NCI-H1694 (cell line): Measurements from ENCODE around the gene C1QA.
"Not testable (repeated sequence)": the region's sequence is repeated elsewhere in the genome, so short reads cannot be mapped to it uniquely, and the experiment has no call there.

ENCODE experiments used
- DNase-seq: peaks from one replicate; lab custom pipeline; 2025; lab: John Stamatoyannopoulos, UW

C1QA gene

GRCh38 chr1:22641247-22641646 lies 4.8 kb downstream of the C1QA start:
- no peak for DNase-seq

- peak; percentile 28 for DNase-seq
Observed at GRCh38 chr1:22641906-22642636, 5.6 kb downstream of the C1QA start.

DNA sequence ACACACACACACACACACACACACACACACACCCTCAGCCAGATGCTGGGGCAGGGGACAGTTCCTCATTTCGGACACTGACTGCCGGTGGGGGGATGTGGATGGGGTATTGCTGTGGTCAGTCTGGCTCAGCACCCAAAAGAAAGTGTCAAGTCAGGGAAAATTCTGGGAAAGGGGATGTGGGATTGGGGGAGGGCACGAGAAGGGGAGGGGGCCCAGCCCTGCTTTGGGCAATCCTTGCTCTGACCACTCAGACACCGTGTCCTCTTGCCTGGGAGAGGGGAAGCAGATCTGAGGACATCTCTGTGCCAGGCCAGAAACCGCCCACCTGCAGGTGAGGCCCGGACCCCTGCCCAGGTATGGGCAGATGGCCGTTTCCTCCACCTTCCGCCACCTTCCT lies 7.0 kb downstream of the C1QA start, which contains the start of gene C1QC:
Gene C1QC, plus strand, starts transcription at position 253 of the 400 bp plus-strand sequence. CDS start 391 bp downstream, outside the sequence.
- no peak for DNase-seq

- no peak for DNase-seq
Observed at GRCh38 chr1:22643928-22644327, 7.5 kb downstream of the C1QA start.

- DNase-seq, result no peak
Observed at GRCh38 chr1:22645931-22646330, 9.5 kb downstream of the C1QA start.

DNA sequence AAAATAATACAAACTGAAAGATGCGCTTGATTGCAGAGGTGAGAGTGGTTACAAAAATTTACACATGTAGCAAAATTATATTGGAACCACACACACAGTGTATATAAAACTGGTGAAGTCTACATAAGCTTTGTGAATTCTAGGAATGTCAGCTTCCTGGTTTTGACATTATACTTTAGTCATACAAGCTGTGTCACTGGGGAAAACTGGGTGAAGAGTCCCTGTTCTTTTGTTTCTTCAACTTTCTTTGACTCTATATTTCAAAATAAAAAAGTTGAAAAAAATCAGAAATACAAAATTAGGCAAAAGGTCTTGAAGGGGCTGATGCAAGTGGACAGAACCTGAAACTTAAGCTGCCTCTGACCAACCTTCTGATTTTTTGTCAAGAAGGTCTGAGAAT lies 10.0 kb downstream of the C1QA start:
- no peak for DNase-seq

DNA sequence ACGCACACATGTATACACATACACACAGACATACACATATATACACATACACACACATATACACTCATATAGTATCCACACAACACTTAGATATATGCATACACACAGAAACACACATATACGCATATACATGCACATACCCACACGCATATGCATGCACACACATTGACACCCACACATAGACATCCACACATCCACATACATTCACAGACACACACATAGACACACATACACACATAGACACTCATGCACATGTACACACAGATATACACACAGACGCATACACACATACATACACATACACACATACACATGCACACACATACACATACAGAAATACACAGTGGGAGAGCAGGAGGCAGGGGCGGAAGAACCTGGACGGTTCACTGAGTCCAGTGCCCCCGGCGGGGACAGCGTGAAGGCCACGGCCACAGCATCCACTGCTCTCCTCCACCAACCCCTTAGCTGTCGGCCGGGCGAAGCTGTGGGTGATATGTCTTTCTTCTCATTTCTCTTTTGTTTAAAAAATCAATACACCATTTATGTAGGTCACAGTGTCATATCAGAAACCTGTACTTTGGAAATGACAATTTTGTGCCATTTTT lies 13.8 kb downstream of the C1QA start:
- no peak for DNase-seq

- no peak for DNase-seq
Observed at GRCh38 chr1:22651941-22652856, 15.8 kb downstream of the C1QA start.

DNA sequence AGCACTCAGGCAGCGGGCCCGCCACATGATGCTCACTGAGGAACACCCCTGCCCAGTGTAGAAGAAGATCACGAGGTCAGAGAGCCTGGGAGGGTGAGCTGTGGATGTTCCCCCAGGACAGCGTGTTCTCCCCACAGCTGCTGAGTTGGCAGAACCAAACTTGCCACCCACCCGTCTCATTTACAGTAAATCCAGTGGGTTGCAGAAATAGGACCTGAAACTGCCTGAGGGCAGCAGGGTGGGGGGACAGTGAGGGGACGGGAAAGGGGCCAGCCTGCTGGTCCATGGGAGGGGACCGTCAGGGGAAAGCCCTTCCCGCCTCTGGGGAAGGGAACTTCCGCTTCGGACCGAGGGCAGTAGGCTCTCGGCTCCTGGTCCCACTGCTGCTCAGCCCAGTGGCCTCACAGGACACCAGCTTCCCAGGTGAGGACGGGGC lies 16.5 kb downstream of the C1QA start, which contains the start of gene C1QB:
Gene C1QB, plus strand, starts transcription at position 356 of the 436 bp plus-strand sequence. CDS start 6,227 bp downstream, outside the sequence.
- no peak for DNase-seq

DNA sequence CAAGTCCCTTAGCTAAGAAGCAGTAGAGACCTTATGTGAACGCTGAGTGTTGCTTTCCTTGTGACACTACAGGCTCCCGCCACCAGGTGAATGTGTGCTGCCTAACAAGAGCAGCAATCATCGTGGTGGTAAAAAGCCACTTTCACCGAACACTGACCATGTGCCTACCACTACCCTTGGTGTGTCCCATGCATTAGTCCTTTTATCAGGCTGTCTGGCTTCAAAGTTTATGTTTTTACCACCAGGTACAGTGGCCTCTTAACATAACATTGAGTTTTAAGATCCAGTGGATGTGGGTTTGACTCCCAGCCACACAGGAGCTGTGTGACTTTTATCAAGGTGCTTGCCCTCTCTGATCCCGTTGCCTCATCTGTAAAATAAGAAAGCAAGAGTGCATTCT lies 18.3 kb downstream of the C1QA start:
- DNase-seq, result no peak

DNA sequence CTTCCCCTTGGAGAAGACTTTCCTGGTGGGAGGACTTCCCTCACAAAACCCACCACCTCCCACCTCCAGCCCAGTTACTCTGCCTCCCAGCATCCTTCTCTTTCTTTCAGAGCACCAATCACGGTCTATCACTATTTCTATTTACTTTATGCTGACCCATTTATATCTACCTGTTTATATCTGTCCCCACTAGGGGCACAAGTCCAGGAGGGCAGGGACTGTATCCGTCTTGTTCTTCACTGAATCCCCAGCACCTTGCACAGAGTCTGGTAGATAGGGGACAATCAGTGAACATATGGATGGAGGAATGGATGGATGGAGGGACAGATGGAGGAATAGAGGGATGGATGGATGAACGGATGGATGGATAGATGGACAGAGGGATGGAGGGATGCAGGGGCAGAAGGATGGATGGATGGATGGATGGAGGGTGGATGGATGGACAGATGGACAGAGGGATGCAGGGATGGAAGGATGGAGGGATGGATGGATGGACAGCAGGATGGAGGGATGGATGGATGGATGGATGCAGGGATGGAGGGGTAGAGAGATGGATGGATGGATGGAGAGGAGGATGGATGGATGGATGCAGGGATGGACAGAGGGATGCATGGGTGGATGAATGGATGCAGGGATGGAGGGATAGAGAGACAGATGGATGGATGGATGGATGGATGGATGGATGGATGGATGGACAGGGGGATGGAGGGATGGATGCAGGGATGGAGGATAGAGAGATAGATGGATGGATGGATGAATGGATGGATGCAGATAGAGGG lies 22.1 kb downstream of the C1QA start:
- DNase-seq, result no peak

- no peak for DNase-seq
Observed at GRCh38 chr1:22660716-22661241, 24.4 kb downstream of the C1QA start.

DNA sequence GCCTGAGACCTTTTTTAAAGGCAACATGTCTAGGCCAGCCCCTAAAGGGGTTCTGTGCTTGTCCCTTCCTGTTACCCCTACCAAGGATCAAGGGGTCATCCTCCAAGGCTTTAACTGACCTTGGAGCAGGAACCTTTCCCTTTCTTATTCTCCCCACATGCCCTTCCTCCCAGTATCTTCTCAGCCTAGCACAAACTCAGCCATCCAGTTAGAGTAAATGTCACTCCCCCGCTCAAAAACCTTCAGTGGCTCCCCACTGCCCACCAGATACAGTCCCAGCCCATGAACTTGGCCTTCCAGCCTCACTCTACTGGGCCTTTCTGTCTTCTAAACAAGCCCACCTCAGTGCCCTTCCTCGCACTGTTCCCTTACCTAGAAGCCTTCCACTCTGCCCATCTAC lies 25.5 kb downstream of the C1QA start:
- DNase-seq, result no peak

DNA sequence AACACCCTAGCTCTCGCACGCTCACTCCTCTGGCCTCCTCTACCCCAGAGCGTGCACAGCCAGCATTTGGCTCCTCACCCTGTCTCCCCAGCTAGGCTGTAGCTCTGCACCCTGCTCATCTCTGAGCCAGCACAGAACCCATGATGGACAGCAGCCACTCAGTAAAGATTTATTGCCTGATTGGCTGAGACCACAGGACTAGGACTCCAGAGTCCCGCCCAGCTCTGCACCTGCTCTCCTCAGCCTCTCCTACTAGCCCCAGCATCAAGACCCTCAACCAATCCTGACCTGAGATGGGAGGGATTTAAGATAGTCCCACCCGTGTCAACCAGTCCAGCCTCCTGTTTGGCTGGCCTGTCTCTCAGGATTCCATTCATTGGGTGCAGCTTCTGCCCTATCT lies 25.9 kb downstream of the C1QA start:
- DNase-seq, result no peak

DNA sequence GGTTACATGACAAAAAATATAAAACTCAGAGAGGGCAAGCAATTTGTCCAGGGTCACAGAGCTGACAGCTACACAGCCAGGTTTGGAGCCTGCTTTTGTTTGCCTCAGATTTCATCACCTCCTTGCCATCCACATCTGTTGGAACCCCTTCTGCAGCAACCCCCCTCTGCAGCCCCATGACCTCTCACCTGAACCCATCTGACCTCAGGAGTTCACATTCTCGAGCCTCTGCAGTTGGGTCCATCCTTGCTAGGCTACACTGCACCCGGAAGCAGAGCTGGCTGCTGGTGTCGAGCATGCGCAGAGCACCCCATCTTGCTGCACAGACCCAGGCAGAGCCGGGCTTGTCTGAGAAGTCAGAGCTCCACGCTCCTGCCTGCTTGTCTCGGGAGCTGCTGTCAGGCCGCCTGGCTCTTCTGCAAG lies 26.6 kb downstream of the C1QA start:
- DNase-seq, result no peak

DNA sequence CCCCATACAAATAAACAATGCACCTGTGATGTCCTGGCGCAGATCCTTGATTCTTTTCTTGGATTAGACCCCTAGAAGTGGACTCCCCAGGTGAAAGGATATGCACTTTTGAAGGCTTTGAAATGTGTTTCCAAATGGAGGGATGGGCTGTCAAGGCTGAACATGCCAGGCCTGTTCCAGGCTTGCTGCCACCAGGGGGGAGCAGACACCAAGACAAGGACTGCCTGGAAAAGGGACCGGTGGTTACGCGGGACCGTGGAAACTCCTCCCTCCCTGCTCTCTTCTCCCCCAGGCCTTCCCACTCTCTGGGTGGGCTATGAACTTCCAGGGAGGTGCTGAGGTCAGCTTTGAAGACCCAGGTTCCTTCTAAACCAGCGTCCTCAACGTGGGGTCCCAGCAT lies 29.3 kb downstream of the C1QA start:
- peak; percentile 17 for DNase-seq

GRCh38 chr1:22666412-22666811 lies 30.0 kb downstream of the C1QA start:
- no peak for DNase-seq

DNA sequence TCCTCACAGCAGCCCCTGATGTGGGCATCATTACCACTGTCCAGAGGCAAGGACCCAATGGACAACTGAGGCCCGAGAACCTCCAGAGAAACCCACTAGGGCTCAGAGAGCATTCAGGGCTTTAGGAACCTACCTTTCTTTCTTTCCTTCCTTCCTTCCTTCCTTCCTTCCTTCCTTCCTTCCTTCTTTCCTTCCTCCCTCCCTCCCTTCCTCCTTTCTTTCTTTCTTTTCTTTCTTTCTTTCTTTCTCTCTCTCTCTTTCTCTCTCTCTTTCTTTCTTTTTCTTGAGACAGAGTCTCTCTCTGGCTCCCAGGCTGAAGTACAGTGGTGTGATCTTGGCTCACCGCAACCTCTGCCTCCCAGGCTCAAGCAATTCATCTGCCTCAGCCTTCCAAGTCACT lies 32.4 kb downstream of the C1QA start:
- DNase-seq, result not testable (repeated sequence)

- no peak for DNase-seq
Observed at GRCh38 chr1:22670352-22670975, 34.0 kb downstream of the C1QA start.

DNA sequence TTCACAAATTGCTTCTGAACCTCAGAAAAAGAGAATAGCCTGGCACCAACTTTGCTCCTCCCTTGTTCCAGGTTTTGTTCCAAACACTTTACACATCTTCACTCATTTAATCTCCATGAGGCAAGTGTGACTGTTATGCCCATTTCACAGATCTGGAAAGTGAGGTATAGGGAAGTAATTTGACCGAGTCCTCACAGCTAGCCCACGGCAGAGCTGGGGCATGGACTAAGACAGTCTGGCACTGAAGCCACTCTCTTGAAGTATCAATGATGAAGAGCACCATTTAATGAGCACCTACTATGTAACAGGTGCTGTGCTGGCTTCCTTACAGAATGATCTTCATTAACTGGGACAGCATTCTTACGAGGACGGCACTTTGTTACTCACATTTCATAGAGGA lies 35.6 kb downstream of the C1QA start:
- DNase-seq, result no peak
